NCI-H2081 (cell line): ENCODE measurements around the gene CCDC78.
A peak's percentile ranks its signal among the peaks of the same experiment; 100 is the strongest.

ENCODE experiments used
- DNase-seq, 2 experiments: peaks; one replicate each; lab custom pipeline; 2025; lab: John Stamatoyannopoulos, UW

CCDC78 gene

GRCh38 chr16:736936-737481, 10.8 kb upstream of the CCDC78 start:
- DNase-seq = no peak

DNA sequence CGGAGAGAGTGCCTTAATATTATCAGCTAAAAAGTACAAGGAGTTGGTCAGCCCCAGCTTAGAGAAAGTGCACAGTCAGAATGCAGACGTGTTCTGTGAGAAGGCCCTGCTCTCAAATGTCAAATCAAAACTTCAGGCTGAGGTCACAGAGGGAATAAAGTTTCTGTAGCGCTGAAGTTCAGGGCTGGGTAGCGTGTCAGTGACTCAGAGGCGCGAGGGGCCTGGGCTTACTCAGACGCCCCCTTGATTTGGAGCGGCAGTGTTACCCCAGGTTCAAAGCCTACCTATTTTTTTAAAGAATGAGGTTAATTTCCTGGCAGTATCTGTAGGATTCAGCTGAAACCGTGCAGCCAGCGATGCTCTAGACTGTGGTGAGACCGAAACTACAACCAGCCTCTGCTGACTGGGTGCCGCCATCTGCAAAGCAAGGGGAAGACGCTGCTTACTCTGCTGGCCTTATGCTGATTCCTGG, 9.8 kb upstream of the CCDC78 start:
- DNase-seq = no peak

GRCh38 chr16:734981-735881, 9.0 kb upstream of the CCDC78 start:
- no peak for DNase-seq

GRCh38 chr16:734208-734980, 8.2 kb upstream of the CCDC78 start:
- no peak for DNase-seq

DNA sequence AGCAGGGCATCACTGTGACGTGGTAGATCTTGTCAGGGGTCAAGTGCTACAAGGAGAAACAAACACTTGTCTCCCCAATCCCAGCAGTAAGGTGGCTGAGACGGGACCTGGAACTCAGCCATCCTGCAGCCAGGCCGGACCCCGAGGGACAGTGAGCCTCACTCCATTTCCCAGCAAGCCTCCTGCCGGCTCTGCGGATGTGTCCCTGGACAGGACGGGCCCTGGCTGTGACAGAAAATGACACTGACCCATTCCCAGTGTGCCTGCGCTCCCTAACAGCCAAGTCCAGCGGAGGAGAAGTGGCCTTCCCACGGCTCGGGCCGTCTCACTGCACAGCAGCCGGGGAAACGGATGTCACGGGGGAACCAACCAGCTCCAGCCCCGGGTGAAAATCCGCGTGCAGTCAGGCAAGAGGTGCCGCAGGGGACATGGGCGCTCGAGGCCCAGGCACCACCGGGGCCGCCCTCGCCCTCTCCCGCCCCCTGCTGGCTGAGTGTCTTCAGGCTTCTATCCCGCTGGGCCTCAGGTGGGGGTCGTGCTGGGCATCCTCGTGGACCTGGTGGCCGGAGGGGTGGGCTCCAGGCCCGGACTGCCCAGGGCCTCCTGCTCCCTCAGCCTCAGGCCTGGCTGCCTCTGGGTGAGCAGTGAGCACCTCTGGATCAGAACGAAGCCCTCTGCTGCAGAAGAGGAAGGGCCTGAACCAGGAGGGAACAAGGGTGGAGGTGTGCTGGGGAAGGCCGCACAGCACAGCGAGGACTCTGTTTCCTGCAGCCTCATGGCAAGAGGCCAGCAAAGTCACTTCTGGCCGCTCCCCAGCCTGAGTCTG, 7.4 kb upstream of the CCDC78 start:
- no peak for DNase-seq

DNA sequence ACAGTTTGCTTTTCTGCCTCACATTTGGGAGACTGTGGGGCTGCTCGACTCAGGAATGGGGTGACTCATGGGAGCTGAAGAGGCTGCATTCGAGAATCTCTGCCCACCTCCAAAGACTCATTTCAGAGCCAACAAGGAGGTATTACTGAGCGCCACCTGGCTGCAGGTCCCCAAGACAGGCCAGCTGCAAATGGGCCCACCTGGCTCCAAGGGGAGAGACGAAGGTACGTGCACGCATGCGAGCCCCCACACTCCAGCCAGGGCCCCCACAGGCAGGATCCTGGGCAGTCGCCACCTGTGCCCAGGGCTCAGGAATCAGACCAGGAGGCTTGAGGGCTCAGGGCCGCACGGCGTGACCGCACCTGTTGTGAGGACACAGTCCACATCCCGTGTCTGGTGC, 6.7 kb upstream of the CCDC78 start:
- no peak for DNase-seq

- no peak for DNase-seq
Observed at GRCh38 chr16:732332-732731, 6.1 kb upstream of the CCDC78 start.

- no peak for DNase-seq
Observed at GRCh38 chr16:730666-731509, 4.6 kb upstream of the CCDC78 start.

GRCh38 chr16:729768-730665, 3.8 kb upstream of the CCDC78 start:
- DNase-seq = no peak

- no peak for DNase-seq
Observed at GRCh38 chr16:728890-729744, 2.9 kb upstream of the CCDC78 start.

- DNase-seq = peak; percentile 72 to 84
Observed at GRCh38 chr16:728131-728889, 2.1 kb upstream of the CCDC78 start.

DNA sequence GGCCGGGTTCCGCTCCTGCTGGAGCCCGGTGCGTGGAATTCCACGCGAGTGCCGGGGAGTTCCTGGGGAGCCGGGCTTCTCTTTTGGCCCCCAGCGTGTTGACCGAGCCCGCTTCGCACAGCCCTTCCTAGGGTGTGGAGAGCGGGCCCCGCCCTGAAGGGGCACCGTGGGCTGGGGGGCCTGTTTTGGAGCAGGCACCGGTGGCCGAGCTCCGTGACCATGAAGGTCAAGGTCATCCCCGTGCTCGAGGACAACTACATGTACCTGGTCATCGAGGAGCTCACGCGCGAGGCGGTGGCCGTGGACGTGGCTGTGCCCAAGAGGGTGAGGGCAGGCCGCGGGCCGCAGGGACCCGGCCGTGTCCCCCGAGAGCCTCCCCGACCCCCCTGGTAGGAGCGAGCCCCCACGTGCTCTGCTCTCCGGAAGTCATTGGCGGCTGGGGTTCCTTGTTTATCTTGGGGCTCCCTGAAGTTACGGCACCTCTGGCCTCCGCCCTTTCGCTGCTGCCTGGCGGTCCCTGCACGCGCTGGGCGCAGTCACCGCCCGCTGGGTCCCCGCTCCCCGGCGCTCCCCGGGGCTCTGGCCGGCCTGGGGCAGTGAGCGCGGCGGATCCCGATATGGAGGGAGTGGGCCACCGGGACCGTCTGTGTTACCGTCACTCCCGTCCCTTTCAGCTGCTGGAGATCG, 1.2 kb upstream of the CCDC78 start:
- no peak for DNase-seq

GRCh38 chr16:726188-726437, 130 bp downstream of the CCDC78 start:
- no peak for DNase-seq

- DNase-seq = no peak
Observed at GRCh38 chr16:725463-726187, 618 bp downstream of the CCDC78 start.

GRCh38 chr16:725041-725376, 1.2 kb downstream of the CCDC78 start:
- no peak for DNase-seq

DNA sequence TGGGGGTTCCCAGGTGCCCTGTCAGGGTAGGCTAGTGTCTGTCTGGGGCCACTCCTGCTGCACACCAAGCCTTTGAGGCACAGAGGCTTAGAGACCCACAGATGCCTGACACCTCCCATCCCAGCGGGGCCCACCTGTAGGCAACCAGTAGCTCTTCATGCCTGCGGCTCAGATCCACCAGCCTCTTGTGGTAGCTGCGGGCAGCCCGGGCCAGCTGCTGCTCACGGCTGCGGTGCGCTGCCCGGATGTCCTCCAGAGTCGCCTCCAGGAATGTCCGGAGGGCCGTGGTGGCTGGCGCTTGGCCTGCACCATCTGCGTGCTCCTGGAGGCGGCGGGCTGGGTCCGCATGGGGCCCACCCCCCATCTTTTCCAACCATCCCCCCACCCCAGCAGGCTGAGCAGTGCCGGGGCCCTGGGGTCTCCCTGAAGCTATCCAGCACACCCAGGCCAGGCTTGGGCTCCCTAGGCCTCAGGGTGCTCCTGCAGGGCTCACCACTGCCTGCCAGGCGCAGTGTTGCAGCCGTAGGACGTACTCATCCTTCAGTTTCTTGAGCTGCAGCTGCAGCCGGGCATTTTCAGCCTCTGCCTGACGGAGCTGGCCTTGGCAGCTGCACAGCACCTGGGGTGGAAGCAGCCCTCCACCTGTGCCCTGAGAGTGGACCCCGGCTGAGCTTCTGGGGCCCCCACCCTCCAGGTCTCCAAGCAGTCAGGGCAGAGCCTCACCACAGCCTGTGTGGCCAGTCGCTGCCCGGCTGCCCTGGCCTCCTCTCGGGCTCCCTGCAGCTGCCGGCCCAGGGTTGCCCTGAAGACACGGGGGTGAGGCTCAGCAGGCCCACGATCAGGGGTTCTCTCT, 1.8 kb downstream of the CCDC78 start:
- DNase-seq = no peak
